GM19463 (cell line): Measurements from ENCODE around the gene RHOF.
"Not testable (repeated sequence)": the region's sequence is repeated elsewhere in the genome, so short reads cannot be mapped to it uniquely, and the experiment has no call there.

Source experiments
- ATAC-seq: cut with Tn5 transposase; IDR thresholded peaks from one replicate; pipeline ENCODE4 v1.9.1; 2021; ENCODE audit warnings: mild to moderate bottlenecking, moderate library complexity; ENCODE audit not compliant: unreplicated experiment

Gene RHOF

DNA sequence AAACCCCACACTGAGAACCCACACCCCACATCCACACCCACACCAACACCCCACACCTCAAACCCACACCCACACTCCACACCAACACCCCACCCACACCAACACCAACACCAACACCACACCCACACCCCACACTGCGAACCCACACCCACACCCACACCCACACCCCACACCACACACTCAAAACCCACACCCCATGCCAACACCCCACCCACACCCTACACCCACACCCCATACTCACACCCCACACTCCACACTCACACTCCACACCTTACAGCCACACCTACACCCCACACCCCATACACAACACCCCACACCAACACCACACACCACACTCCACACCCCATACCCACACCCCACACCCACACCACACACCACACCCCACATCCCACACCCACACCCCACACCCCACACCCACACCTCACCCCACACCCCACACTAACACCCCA lies 43.0 kb downstream of the RHOF start:
- ATAC-seq, result no peak

DNA sequence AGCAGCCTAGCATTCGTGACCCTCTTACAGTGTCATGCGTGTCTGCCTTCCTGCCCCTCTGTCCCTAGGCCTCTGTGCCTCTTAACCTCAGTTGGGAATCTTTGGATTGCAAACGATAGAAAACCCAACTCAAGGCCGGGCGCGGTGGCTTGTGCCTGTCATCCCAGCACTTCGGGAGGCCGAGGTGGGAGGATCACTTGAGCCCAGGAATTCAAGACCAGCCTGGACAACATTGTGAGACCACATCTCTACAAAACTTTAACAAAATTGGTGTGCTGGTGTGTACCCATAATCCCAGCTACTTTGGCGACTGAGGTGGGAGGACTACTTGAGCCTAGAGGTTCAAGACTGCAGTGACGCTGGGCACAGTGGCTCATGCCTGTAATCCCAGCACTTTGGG lies 44.2 kb downstream of the RHOF start:
- no peak for ATAC-seq

DNA sequence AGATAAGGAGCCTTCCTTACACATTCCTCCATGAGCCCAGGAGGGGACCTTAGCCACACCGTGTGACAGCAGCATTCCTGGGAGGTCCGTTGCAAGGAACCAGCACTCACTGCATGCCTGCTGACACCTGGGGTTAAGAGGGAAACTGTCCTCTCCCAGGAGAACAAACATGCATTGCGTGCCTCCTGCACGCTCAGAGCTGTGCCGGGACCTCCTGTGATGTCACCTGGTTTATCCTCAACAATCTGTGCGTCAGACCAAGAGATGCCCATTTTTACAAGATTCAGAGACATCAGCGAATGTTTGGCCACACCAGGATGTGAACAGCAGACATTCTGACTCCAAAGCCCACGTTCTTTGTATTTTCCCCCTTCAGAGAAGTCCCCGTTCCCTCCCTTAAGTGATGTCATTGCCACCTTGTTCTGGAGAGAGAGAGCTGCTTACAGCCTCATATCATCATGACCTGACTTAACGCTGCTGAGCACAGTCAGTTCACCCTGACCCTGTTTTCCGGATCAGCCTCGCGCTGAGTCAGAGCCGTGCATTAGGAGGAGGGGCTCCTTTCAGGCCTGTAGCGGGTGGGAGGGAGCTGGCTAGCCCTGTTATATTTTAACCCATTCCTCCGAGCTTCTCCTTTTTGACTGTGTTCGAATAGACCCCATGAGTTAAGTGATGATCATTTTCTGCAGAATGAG lies 44.8 kb downstream of the RHOF start:
- ATAC-seq, result no peak

DNA sequence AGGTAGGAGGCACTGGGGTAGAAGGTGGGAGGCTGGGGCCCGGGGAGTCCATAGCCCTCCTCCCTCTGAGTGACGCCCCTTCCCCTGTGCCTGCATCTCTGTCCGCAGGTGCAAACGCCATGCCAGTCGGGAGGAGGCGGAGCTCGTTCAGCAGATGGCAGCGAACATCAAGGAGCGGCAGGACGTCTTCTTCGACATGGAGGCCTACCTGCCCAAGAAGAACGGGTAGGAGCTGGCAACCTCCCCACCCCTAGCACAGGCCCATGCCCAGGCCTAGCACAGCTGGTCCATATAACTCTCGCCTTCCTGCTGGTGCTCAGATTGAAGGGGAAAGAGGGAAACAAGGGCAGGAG lies 45.3 kb downstream of the RHOF start:
- no peak for ATAC-seq

DNA sequence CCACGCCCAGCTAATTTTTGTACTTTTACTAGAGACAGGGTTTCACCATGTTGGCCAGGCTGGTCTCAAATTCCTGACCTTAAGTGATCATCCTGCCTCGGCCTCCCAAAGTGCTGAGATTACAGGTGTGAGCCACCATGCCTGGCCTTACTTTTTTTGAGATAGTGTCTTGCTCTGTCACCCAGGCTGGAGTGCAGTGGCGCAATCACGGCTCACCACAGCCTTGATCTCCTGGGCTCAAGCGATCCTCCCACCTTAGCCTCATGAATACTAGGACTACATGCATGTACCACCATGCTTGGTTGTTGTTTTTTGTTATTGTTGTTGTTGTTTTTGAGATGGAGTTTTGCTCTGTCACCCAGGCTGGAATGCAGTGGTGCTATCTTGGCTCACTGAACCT lies 47.9 kb downstream of the RHOF start:
- not testable (repeated sequence) for ATAC-seq

DNA sequence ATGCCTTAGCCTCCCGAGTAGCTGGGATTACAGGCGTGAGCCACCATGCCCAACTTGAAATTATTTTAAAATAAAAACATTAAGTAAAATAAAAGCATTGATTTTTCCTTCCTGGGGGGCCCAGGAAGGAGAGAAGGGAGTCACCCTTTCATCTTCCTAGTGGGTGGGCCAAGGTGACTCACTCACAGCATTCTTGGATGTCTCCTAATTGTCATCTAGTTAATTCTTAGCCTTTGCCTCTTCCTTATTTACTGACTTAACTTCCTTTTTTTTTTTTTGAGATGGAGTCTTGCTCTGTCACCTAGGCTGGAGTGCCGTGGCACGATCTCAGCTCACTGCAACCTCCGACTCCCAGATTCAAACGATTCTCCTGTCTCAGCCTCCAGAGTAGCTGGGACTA lies 51.7 kb downstream of the RHOF start:
- ATAC-seq, result no peak

DNA sequence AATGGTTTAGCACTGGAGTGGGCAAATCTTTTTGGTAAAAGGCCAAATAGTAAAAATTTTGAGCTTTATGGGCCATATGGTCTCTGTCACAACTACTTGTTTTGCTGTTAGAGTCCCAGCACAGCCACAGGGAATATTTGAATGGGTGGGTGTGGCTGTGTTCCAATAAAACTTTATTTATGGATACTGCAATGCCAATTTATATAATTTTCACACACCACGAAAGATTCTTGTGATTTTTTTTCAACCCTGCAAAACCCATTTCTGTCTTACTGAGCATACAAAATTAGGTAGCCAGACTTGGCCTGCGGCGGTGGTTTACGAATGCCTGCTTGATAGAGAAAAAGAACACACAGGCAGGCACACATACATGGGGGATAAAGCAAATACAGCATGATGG lies 52.6 kb downstream of the RHOF start:
- ATAC-seq, result no peak

DNA sequence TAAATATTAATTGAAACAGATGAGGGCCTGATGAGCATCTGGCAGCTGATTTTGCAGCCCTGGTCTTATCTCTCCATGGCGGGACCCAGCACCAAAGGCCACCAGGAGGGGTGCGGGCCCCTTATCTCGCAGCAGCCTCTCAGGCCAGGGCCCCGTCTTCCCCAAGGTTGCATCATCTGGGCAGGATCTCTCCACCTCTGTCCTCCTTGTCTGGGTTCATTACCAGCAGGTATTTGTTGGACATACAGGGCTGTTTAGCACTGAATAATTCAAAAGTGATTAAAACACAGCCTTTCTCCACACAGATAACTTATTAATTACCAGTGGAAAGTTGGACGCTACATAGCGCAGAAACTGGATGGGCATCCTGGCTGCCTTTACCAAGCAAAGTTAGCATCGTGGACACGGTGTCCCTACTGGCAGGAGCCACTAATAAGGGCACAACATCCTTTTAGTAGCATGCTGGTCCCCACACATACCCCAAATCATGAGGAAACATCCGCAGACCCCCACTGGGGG lies 55.1 kb downstream of the RHOF start:
- no peak for ATAC-seq

DNA sequence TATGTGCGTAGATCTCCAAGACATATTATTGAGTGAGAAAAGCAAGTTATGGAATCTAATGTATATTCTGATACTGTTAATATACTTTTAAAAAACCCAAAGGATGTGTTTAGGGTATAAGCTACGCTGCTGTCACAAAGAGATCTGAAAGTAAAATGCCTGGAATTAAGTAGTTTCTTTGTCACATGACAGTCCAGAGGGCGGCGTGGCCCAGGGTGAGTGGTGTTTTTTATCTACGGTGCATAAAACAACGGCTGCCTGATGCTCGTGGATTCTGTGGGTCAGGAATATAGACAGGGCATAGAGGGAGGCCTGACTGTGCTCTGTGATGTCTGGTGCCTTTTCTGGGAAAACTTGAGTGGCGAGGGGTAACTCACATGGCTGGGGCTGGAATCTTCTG lies 59.6 kb downstream of the RHOF start:
- ATAC-seq, result no peak

DNA sequence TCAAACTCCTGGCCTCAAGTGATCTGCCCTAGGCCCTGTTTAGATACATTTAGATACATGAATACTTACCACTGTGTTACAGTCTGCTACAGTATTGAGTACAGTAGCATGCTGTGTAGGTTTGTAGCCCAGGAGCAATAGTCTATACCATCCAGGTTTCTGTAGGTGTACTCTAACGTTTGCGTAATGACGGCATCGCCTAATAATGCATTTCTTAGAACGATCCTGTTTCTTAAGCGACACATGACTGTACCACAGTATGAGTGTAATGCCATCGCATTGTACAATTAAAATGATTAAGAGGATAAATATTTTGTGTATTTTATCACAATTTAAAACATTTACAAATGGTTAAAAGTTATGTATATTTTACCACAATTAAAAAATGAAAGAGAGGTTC lies 62.0 kb downstream of the RHOF start:
- ATAC-seq, result no peak

DNA sequence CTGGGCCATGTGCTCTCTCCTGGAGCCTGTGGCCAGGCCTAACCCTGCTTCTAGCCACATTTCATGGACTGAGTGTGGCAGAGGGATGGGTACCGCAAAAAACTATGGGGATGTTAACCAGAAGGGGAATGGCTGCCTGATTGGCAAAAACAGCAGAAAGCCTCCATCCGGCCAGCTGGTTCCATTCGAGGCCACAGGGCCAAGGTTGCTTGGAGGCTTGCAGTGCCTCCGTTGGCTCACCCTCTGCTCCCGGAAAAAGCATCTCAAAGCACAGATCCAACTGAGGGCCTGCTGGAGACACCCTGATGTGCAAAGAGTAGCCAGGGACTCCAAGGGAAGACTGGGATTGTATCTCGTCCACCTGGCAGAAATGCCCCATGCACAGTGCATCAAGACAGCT lies 64.5 kb downstream of the RHOF start:
- no peak for ATAC-seq
